Stimulated activated CD8-positive, alpha-beta memory T cell treated with anti-CD3 and anti-CD28 coated beads, Interleukin-7, amount 100 ng/mL, for 48 hours (primary cell): ENCODE measurements around the gene SLC25A24.

Experiments used
- DNase-seq, 2 donors: peaks; one replicate each; pipeline ENCODE4 v3.0.0-alpha.2; 2020; ENCODE audit warnings: low read depth in 1 of 2; ENCODE audit errors: extremely low read depth in 1 of 2

Gene SLC25A24

GRCh38 chr1:108108119-108108518 lies 92.0 kb downstream of the SLC25A24 start:
- DNase-seq, result no peak

GRCh38 chr1:108107658-108108057 lies 92.5 kb downstream of the SLC25A24 start:
- peak; percentile 9 to 12 for DNase-seq

GRCh38 chr1:108106775-108107174 lies 93.4 kb downstream of the SLC25A24 start:
- DNase-seq, result no peak

- DNase-seq, result no peak
These were observed 100.0 kb downstream of the SLC25A24 start for GRCh38 chr1:108100148-108100547.

- no peak for DNase-seq
These were observed 103.1 kb downstream of the SLC25A24 start for GRCh38 chr1:108097018-108097417.

GRCh38 chr1:108096089-108096488 lies 104.1 kb downstream of the SLC25A24 start:
- no peak for DNase-seq

- no peak for DNase-seq
These were observed 110.7 kb downstream of the SLC25A24 start for GRCh38 chr1:108089477-108089876.

GRCh38 chr1:108085628-108086027 lies 114.5 kb downstream of the SLC25A24 start:
- DNase-seq, result no peak

- DNase-seq, result no peak
These were observed 115.2 kb downstream of the SLC25A24 start for GRCh38 chr1:108084866-108085477.
